HK-2 (cell line): ENCODE results near the gene COL5A3.
"Not testable (repeated sequence)": the region's sequence is repeated elsewhere in the genome, so short reads cannot be mapped to it uniquely, and the experiment has no call there.

Experiments used
- DNase-seq: peaks from one replicate; pipeline ENCODE4 v3.0.0-alpha.2; 2018; ENCODE audit not compliant: unreplicated experiment

The COL5A3 gene

DNA sequence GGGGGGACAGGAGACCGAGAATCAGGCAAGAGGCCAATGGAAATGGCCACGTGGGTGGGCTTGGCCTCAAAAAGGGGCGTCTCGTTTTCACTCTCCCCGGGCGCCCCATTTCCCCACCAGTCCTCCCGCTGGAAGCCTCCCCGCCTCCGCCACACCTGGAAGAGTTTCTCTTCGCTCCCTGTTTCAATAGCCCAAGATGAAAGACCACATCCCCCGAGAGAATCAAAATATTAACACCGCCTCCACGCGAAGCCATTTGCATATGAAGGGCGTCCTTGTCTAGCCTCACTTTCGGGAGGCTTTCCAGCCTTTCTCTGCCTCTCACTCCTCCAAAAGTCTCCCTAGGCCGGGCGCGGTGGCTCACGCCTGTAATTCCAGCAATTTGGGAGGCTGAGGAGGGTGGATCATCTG is 73.3 kb downstream of the COL5A3 start:
- no peak for DNase-seq

DNA sequence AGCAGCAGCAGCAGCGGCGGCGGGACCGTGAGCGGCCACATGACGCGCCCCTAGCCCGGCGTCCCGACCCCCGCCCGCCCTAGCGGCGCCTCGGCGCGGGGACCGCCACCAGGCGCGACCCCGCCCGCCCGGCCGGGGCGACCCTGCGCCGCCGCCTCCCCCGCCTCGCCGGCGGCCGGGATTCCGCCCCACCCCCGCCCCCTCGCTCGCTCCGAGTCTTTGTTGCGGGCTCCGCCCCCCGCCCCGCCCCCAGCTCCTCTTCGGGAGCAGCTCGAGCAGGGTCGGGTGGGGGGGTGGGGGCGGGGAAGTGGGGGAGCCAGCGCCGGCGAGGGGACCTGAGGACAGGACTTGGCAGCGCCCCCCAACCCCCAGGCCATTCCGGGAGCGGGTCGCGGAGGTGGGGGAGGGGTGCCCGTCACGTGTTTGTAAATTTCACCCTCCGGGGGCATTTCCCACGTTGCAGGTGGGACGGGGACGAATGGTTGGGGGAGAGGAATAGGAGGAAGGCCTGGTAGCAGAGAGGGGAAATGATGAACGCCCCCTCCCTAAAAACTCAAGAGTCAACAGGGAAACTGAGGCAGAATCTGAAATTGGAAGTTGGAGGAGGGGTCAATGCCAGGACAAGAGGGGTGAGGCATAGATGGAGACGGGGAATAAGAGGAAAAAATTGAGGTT is 73.8 kb downstream of the COL5A3 start, which contains the start of gene OLFM2:
TSS of gene OLFM2 (minus strand) at position 190 of the 675 bp plus-strand sequence. CDS start at position 41, 149 bp downstream.
- no peak for DNase-seq

DNA sequence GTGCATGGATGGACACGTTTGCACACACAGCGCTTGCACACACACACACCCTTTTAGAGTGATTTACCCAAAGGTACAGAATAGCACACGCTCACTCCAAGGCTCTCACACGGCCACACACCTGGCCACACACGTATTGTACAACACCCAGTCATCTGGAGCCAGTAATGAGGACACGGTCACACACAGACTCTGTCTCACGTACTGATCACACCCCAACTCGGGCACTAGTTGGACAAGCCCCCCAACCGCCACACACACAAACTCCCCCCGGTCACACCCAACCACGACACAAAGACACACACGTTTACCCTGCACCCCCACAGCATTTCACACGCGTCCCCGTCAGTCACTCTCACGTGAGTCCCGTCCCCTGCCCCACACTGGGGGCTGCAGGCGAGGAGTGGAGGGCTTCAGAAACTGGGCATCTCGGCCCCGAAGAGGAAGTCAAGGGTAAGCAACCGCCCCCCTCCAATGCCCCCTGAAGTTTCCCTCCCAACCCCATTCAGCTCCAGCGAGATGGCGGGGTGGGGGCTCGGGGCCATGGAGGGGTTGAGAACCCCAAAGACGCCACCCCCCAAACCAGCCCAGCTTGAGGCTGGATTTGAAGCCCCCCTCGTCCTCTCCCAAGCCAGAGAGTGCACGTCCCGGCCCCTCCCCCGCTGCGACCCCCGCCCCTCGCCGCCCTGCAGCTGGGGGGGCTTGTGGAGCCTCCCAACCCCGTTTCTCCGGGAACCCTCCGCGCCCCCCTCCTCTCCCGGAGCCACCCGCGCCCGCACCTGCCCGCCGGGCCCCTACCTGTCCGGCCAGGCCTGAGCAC is 74.6 kb downstream of the COL5A3 start:
- DNase-seq: no peak

DNA sequence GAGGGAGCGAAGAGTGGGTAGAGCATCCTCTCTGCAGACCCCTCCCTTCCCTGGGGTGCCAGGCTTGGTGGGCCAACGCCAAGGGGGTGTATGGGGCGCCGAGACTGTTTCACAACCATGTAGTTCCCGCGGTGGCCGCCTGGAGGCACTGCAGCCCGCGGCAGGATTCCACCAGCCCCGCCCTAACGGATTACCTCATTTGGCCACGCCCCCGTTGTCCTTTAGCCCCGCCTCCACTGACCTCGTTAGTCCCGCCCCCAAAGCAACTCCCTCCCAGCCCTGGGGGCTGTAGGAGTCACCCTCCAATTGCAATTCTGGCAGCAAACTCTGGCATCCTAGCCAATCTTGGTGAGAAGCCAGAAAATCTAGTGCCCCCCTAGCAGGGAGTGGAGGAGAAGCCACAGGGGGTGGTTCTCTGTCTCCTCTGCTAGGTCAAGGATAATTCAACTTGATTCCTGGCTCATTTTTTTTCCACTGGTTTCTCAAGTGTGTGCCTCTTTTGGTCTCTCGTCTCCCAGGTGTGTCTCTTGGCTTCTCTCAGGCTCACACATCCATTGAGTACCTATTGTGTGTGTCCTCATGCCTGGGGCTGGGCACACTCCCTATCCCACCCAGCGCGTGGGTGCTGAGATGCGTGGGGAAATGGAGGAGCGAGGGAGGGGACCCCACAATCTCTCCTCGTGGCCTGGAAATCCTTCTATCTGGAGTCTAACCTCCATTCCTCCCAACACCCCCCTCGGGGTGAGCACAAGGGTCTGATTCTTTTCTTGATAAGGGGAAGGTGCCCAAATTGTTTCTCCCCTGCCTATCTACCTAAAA is 76.0 kb downstream of the COL5A3 start:
- peak; percentile 76 for DNase-seq

DNA sequence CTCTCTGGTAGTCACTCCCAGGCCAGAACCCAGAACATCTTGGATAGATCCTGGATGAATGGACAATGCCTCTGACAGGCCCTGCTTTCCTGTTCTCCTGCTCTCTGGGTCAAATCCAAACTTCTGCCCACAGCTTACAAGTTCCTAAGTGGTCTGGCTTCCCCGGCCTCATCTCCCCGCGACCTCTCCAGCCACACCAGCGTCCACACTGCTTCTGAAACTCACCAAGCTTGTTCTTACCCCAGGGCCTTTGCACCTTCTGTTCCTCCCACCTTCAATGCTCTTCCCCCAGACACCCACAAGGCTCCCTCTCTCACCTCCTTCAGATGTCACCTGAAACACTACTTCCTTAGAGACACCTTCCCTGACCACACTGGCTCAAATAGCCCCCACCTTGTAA is 77.5 kb downstream of the COL5A3 start:
- DNase-seq: no peak

DNA sequence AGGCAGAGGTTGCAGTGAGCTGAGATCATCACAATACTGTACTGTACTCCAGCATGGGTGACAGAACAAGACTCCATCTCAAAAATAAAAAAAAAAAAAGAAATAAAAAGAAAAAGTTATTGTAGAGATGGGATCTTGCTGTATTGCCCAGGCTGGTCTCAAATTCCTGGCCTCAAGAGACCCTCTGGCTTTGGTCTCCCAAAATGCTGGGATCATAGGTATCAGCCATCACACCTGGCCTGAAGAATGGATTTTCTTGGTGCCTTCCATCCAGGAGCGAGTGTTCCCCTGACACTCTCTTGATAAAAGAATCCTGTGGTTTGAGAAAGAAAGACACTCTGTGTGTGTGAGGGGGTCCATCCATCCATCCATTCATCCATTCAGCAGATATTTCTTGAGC is 78.7 kb downstream of the COL5A3 start:
- DNase-seq: no peak

DNA sequence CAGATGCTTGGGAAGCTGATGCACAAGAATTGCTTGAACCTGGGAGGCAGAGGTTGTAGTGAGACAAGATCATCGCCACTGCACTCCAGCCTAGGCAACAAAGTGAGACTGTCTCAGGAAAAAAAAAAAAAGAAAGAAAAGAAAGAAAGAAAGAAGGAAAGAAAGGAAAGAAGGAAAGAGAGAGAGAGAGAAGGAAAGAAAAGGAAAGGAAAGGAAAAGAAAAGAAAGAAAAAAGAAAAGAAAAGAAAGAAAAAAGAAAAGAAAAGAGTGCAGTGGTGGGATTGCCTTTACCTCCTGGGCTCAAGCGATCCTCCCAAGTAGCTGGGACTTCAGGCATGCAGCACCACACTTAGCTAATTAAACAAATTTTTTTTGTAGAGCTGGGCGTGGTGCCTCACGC is 86.9 kb downstream of the COL5A3 start:
- no peak for DNase-seq

DNA sequence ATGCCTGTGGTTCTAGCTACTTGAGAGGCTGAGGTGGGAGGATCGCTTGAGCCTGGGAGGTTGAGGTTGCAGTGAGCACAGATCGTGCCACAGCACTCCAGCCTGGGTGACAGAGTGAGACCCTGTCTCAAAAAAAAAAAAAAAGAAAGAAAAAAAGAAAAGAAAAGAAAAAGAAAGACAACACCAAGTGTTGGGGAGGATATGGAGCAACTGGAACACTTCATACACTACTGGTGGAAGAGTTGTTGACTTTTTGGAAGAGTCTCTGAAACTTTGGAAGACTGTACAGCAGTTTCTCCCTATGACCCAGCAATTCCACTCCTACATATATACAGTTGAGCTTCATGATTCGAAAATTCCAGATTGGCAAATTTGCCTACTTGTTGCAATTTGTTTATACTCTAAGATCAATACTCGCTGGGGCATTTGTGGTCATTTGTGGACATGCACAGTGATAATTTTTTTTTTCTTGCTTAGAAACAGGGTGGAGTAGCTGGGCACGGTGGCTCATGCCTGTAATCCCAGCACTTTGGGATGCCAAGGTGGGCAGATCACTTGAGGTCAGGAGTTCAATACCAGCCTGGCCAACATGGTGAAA is 87.4 kb downstream of the COL5A3 start:
- not testable (repeated sequence) for DNase-seq

DNA sequence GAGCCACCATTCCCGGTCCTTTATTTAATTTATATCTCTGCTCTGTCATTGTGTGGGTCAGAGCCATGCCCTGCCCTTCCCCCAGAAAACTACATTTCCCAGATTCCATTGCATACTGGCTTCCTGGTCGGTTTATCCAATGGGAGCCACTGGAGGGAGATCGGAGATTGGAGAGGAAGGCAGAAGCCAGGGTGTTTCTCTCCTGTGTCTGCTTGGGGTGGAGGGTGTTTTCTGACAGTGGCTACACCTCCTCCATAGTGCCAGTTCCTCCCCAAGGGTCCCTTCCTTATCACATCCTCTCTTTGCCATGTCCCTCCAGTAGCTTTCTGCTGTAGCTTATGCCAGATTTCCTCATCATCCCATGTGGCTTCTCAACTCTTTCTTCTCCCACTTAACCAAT is 93.0 kb downstream of the COL5A3 start:
- DNase-seq: peak; percentile 39

DNA sequence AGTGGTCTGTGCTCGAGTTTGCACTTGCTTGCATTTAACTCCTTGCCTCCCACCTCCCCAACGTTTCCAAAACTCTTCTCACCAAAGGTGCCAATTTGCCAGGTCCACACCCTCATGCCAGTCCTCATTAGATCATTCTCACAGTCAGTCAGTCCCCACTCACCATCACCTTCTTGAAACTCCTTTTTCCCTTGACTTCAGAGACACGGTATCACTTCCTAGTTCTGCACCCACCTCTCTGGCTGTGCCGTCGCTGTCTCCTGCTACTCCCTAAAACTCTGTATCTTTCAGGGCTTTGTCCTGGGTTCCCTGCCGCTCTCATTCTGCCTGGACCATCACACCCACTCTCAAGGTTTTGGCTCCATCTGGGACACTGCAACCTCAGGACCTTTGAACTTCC is 93.6 kb downstream of the COL5A3 start:
- no peak for DNase-seq

DNA sequence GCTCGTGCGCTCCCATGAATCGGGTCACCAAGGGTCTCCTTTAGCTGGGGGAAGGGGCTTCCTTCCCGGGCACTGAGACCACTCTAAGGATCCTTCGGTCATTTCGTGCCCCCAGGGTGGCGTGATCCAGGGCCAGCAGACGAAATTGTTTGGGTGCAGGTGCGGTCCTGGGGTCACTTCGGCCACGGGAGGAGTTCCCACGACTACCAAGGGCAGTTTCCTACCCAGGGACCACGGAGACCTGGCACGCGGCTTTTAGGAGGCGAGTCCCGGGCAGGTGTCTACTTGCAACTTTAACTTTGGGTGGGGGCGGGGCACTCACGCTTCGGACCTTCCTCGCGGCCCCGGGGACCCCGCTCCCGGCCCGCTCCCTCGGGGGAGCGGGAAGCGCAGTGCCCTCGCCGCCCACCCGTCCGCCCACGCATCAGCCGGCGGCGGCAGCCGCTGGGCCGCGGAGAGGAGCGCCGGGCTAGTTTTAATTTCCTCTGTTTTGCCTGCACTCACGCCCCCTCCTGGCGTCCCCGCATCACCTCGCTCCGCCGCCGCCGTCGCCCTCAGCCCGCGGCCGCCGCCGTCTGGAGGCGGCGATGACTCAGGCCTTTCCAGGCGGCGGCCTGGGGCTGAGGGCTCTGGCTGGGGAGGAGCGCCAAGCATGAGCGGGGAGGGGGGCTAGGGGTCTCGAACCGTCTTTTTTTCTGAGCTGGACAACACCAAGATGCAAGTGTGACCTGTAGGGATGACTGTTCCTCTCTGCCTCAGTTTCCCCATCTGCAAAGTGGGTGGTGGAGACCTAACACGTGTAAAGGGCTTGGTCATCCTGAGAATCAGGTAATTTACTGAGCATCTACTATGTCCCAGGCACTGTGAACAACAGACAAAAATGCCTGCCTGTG is 95.7 kb downstream of the COL5A3 start:
- peak; percentile 84 for DNase-seq

DNA sequence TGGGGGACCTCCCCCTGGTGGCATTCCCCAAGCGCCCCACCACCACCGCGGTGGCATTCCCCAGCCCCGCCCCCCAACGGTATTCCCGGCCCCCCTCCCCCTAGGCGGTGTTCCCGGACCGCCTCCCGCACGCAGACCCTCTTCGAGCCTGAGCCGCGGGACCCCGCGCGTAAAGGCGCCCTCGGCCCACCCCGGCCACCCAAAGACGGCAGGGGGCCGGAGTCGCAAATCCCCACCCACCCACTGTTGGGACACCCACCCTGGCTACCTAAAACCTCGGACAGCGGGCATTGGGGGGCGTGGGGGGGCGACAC is 96.3 kb downstream of the COL5A3 start:
- no peak for DNase-seq

DNA sequence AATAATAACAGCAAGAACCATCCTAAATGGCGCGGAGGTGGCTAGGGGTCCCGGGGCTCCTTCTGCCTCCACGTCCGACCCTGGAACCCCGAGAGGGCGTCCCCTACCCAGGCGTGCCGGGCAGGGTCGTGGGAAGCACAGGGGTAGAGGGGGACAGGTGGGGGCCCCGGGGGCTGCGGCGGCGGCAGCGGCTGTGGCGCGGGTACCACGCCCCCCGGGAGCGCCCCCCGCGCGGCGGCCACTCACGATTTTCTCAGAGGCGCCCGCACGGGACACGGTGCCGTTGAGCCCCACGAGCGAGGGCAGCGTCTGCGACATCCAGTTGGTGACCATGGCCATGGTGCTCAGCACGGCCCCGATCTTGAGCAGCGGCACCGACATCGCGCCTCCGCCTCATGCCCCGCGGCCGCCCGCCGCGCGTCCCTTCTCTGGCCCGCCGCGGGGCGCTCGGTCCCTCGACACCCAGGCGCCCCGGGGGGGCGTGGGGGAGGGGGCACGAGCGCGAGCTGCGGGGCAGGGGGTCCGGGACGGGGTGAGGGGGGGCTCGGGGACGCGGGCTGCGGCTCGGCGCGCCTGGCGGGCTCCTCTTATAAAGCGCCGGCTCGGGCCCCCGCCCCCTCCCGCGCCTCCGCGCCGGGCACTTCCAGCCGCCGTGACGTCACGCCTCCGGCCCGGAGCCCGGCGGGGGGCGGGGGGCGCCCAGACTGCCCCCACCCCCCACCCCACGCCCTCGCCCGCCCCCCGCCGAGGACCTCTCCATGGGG is 96.9 kb downstream of the COL5A3 start:
- peak; percentile 41 for DNase-seq

DNA sequence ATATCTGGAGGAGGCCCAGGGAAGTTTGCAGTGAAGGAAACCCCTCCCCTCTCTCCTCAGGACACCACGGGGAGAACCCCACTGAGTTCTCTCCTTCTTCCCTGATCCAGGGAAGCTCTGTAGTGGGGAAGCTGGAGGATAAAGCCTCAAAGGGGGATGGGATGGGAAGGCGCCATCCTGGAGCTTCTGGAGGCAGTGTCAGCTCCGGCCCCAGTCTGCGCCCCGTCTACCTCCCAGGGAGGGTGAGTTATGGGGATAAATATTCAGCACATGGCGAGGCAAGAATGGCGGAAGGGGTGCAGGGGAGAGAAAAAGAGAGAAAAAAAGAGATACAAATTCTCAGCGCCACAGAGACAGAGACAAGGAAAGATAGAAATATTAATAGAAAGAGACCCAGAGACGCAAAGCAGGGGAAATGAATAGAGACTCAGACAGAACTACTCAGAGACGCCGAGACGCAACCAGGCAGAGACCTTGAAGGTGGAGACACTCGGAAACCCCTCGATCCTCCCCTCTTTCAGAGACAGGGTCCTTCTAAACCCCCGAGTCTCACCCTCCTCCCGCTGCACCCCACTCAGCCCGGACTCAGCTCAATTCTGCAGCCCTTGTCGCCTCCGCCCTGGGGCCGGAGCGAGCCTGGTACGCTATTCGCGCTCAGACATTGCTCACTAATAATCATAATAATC is 97.6 kb downstream of the COL5A3 start:
- DNase-seq: no peak

DNA sequence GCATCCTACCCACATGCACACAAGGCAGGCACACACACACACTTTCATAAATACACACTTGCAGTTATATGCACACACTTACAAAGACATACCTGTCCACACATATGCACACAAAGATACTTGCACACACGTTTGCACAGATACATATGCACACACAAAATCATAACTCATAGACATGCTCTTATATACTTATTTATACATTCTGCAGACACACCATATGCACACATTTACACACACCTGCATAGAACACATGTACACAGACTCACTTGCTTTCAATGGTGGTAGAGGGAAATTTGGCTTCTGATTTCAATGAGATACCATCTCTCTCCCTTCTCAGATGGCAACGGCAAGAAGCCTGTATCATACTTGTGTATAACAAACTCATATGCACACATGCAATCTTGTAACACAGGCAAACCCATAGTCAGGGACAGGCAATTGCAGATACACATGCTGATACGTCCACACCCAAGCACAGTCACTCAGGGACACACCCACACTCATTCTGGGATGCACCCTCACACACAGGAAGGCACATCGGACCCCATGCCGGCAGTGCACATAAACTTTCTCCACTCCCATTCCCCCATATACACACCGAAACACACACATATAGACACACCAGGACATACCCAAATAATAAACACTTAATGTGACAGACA is 98.6 kb downstream of the COL5A3 start:
- DNase-seq: no peak

DNA sequence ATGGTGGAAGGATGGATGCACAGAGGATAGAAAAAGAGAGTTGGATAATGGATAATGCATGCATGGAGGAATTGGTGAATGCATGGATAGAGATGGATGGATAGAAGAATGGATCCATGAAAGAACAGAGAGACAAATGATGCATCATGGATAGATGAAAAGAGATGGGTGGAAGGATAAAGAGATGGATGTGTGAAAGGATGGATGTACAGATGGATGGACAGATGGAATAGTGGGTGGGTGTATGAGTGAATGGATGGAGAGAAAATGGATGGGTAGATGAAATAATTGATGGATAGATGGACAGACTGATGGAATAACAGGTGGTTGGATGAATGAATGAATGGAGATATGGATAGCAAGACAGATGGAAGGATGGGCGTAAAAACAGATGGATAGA is 99.7 kb downstream of the COL5A3 start:
- no peak for DNase-seq
